Hepatocyte (in vitro differentiated cells): Measurements from ENCODE around the gene TAF11L13. TPM values are rescaled to one million over a fixed set of nuclear protein-coding genes. Genes with fewer than 3 reads are reported as not detected.
"Not testable (repeated sequence)": the region's sequence is repeated elsewhere in the genome, so short reads cannot be mapped to it uniquely, and the experiment has no call there.

ENCODE experiments used
- DNase-seq: peaks from one replicate; pipeline ENCODE4 v3.0.0-alpha.2; 2016; ENCODE audit warnings: low spot score
- H2AFZ ChIP-seq: fragments of 200-600 bp; sonication (generic); 2 replicates; pipeline ENCODE4 v1.6.0; 2016; ENCODE audit warnings: antibody characterized with exemption, mild to moderate bottlenecking
- H3K27ac ChIP-seq: fragments of 200-600 bp; sonication (generic); 2 replicates; pipeline ENCODE4 v1.5.1; 2016; ENCODE audit warnings: mild to moderate bottlenecking
- H3K27me3 ChIP-seq: fragments of 200-600 bp; sonication (generic); 2 replicates; pipeline ENCODE4 v1.6.1; 2016
- H3K36me3 ChIP-seq: fragments of 200-600 bp; sonication (generic); replicated peaks from 2 replicates; pipeline ENCODE4 v1.5.1; 2016; ENCODE audit warnings: low read depth; ENCODE audit not compliant: insufficient read depth
- H3K4me1 ChIP-seq: fragments of 200-600 bp; sonication (generic); 2 replicates; pipeline ENCODE4 v1.5.1; 2016; ENCODE audit warnings: mild to moderate bottlenecking, moderate library complexity; ENCODE audit not compliant: insufficient read depth
- H3K4me2 ChIP-seq: fragments of 200-600 bp; sonication (generic); 2 replicates; pipeline ENCODE4 v1.6.0; 2016
- H3K4me3 ChIP-seq: fragments of 200-600 bp; sonication (generic); 2 replicates; pipeline ENCODE4 v1.5.1; 2016; ENCODE audit warnings: mild to moderate bottlenecking
- H3K79me2 ChIP-seq: fragments of 200-600 bp; sonication (generic); 2 replicates; pipeline ENCODE4 v1.6.0; 2017; ENCODE audit warnings: mild to moderate bottlenecking
- H3K9me2 ChIP-seq: fragments of 200-600 bp; sonication (generic); replicated peaks from 2 replicates; pipeline ENCODE4 v1.6.0; 2017; ENCODE audit warnings: mild to moderate bottlenecking; ENCODE audit not compliant: insufficient read depth
- H3K9me3 ChIP-seq: fragments of 200-600 bp; sonication (generic); 2 replicates; pipeline ENCODE4 v1.5.1; 2016; ENCODE audit warnings: low read depth, mild to moderate bottlenecking
- H4K20me1 ChIP-seq: fragments of 200-600 bp; sonication (generic); 2 replicates; pipeline ENCODE4 v1.6.0; 2016; ENCODE audit warnings: mild to moderate bottlenecking; ENCODE audit not compliant: insufficient read depth, poor library complexity, severe bottlenecking
- EZH2 ChIP-seq: fragments of 200-600 bp; sonication (generic); IDR thresholded peaks from 2 replicates; pipeline ENCODE4 v1.6.1; 2016; ENCODE audit warnings: antibody characterized with exemption, mild to moderate bottlenecking, borderline replicate concordance
- EZH2phosphoT487 ChIP-seq: fragments of 200-600 bp; sonication (generic); IDR thresholded peaks from one replicate; pipeline ENCODE4 v1.6.1; 2018; ENCODE audit warnings: antibody characterized with exemption, mild to moderate bottlenecking, low read depth, moderate library complexity; ENCODE audit not compliant: unreplicated experiment, severe bottlenecking
- WGBS: methylation state at CpG from one replicate; pipeline ENCODE4 v1.1.6; 2016; ENCODE audit warnings: low lambda C conversion rate; ENCODE audit errors: missing lambda C conversion rate; 5-methylcytosine and 5-hydroxymethylcytosine counted together
- polyA plus RNA-seq: library from polyadenylated mRNA; unstranded; fragments of >200 nt; fragmentation: Nextera tagmentation; extraction: Ambion mirVana; gene quantifications from 2 replicates; pipeline ENCODE4 v1.2.1, GENCODE V29; 2016
- total RNA-seq: library from RNA; depleted of rRNA; stranded (reverse); fragments of >200 nt; gene quantifications from 2 replicates; pipeline ENCODE4 v1.2.3, GENCODE V29; 2014
- TF ChIP-seq, protein P1 (sequence below): fragments of 200-600 bp; sonication (generic); IDR thresholded peaks from 2 replicates; pipeline ENCODE4 v1.5.1; 2016; ENCODE audit warnings: antibody characterized with exemption, mild to moderate bottlenecking; ENCODE audit not compliant: poor library complexity

TAF11L13 gene
- total and polyA plus RNA-seq, 2 experiments from 2014 or later = not detected

DNA sequence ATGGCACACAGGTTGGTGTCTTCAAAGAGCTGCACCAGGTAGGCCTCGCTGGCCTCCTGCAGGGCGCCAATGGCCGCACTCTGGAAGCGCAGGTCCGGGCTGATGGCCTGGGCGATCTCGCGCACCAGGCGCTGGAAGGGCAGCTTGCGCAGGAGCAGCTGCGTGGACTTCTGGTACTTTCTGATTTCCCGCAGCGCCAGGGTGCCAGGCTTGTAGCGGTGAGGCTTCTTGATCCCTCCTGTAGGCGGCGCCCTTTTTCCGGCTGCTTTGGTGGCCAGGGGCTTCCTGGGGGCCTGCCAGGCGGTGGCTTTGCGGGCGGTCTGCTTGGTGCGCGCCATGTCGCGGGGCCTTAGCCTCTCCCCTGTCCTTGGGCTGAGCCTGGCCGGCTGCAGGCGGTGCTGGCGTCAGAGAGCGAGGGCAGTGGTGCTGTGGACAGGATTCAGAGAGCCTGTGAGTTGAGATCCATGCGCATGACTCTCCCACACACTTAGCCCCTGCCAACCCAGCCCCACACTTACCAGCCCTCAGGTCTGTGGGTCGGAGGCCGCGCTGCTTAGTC is 23.4 kb downstream of the TAF11L13 start:
- not testable (repeated sequence) for H2AFZ ChIP-seq, H3K9me2 ChIP-seq, H3K4me3 ChIP-seq, H3K9me3 ChIP-seq, H3K27me3 ChIP-seq, H4K20me1 ChIP-seq, H3K4me1 ChIP-seq, H3K4me2 ChIP-seq, H3K27ac ChIP-seq, H3K79me2 ChIP-seq, DNase-seq, H3K36me3 ChIP-seq
- 98% methylated on average over 30 of the region's 32 CpGs for WGBS

DNA sequence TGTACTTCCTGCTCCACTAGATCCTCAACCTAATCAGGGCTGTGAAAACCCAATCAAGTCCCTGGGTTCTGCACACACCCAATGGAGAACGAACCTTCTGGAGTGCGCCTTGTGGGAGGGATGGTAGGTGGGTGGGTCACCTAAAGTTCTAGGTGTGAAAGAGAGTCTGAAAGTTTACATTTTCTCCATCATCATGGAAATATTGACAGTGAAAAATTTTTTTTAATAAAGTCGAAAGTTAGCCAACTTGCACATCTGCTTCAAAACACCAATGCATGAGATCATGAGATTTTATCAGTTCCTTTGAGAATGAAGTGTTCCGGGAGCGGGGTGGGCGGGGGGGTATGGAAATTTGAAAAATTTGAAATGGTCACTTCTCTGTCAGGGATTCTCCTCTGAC is 24.0 kb downstream of the TAF11L13 start:
- H3K4me2 ChIP-seq = no peak overlapping the region
- H3K9me2 ChIP-seq = no peaks in the 10 kb centered on the region
- H3K36me3 ChIP-seq = no peaks in the 10 kb centered on the region
- no peaks in the 10 kb centered on the region for H3K27me3 ChIP-seq
- TF ChIP-seq EZH2phosphoT487 (no peak), EZH2 (no peak)
- TF ChIP-seq, protein P1, sequence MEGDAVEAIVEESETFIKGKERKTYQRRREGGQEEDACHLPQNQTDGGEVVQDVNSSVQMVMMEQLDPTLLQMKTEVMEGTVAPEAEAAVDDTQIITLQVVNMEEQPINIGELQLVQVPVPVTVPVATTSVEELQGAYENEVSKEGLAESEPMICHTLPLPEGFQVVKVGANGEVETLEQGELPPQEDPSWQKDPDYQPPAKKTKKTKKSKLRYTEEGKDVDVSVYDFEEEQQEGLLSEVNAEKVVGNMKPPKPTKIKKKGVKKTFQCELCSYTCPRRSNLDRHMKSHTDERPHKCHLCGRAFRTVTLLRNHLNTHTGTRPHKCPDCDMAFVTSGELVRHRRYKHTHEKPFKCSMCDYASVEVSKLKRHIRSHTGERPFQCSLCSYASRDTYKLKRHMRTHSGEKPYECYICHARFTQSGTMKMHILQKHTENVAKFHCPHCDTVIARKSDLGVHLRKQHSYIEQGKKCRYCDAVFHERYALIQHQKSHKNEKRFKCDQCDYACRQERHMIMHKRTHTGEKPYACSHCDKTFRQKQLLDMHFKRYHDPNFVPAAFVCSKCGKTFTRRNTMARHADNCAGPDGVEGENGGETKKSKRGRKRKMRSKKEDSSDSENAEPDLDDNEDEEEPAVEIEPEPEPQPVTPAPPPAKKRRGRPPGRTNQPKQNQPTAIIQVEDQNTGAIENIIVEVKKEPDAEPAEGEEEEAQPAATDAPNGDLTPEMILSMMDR = no peak
- WGBS = 71% methylated on average over 6 of the region's 6 CpGs
- no peak for DNase-seq
- H3K79me2 ChIP-seq = no peaks in the 10 kb centered on the region
- no peak overlapping the region for H3K27ac ChIP-seq
- no peaks in the 10 kb centered on the region for H4K20me1 ChIP-seq
- no peak overlapping the region for H3K4me3 ChIP-seq
- H2AFZ ChIP-seq = no peak overlapping the region
- no peaks in the 10 kb centered on the region for H3K9me3 ChIP-seq
- H3K4me1 ChIP-seq = no peaks in the 10 kb centered on the region

DNA sequence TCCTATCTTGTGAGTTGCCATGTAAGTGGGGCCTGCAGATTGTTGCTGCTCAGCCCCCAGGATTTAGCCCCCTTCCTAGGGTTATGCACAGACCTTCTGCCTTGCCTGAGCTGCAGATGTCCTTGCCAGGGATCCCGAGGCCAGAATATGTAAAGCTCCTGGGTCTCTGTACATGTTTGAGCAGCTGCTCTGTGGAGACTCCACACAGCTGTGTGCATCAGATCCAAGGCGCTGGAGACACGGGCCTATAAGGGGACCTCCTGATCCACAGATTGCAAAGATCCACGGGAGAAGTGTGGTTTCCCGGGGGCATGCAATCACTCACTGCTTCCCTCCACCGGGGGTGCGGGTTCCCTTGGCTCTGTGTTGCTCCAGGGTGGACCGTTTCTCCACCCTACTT is 31.3 kb downstream of the TAF11L13 start:
- TF ChIP-seq EZH2 (no peak), EZH2phosphoT487 (no peak)
- TF ChIP-seq, protein P1 = no peak
- no peaks in the 10 kb centered on the region for H3K9me2 ChIP-seq
- H4K20me1 ChIP-seq = no peaks in the 10 kb centered on the region
- 90% methylated on average over 8 of the region's 8 CpGs for WGBS
- no peaks in the 10 kb centered on the region for H3K36me3 ChIP-seq
- H3K4me2 ChIP-seq = no peak overlapping the region
- DNase-seq = no peak
- no peak overlapping the region for H3K27ac ChIP-seq
- no peaks in the 10 kb centered on the region for H3K79me2 ChIP-seq
- no peaks in the 10 kb centered on the region for H3K9me3 ChIP-seq
- H2AFZ ChIP-seq = no peak overlapping the region
- H3K27me3 ChIP-seq = no peaks in the 10 kb centered on the region
- H3K4me3 ChIP-seq = no peak overlapping the region
- no peaks in the 10 kb centered on the region for H3K4me1 ChIP-seq

DNA sequence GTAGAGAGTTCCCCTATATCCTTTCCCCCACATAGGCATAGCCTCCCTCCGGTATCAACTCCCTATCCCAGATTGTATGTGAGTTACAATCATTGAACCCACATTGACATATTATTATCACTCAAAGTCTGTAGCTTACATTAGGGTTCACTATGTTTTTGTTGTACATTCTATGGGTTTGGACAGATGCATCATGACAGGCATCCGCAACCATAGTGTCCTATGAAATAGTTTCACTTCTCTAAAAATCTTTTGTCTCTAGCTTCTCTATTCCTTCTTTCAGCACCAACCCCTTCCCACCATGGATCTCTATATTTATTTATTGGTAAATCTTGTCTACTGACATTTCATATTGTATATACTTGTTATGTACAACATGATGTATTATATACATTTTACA is 33.9 kb downstream of the TAF11L13 start:
- TF ChIP-seq EZH2phosphoT487 = no peak
- TF ChIP-seq, protein P1 = no peak
- TF ChIP-seq EZH2 = no peak
- no peak overlapping the region for H3K4me2 ChIP-seq
- no peak overlapping the region for H3K4me3 ChIP-seq
- H2AFZ ChIP-seq = no peak overlapping the region
- H3K36me3 ChIP-seq = no peaks in the 10 kb centered on the region
- no peaks in the 10 kb centered on the region for H3K27me3 ChIP-seq
- no peaks in the 10 kb centered on the region for H3K4me1 ChIP-seq
- H3K79me2 ChIP-seq = no peaks in the 10 kb centered on the region
- no peaks in the 10 kb centered on the region for H4K20me1 ChIP-seq
- no peak for DNase-seq
- H3K9me3 ChIP-seq = no peaks in the 10 kb centered on the region
- no peak overlapping the region for H3K27ac ChIP-seq
- WGBS = 98% methylated on average over 2 of the region's 2 CpGs
- H3K9me2 ChIP-seq = no peaks in the 10 kb centered on the region
